ENCODE data around the gene CMTR1. TPM values are rescaled to one million over a fixed set of nuclear protein-coding genes. Genes with fewer than 3 reads are reported as not detected.

The CMTR1 gene
- total RNA-seq, 2 experiments from 2014 or later = 32.3 to 42.8 TPM

- H3K4me2 ChIP-seq (ENCODE audit: low read length) = no peak overlapping the region
- ChIA-PET POLR2A (interaction anchor here (0.6 to 1.1 kb wide), 3 partner anchors 21 to 34 kb away, joined by 3 to 6 read pairs (median 4); no protein-coding TSS in a partner anchor), CTCF (ENCODE audit: unreplicated experiment) (interaction anchor here (0.6 to 1.5 kb wide), 2 partner anchors 41 to 189 kb away, joined by 3 read pairs; no protein-coding TSS in a partner anchor)
- no peaks in the 10 kb centered on the region for H3K36me3 ChIP-seq (ENCODE audit: insufficient read depth, low read length)
- H3K79me2 ChIP-seq (ENCODE audit: insufficient read depth, low read depth, low read length) = no peaks in the 10 kb centered on the region
- no peak overlapping the region for H3K27ac ChIP-seq (ENCODE audit: low read depth, low read length, poor library complexity, severe bottlenecking)
- DNase-seq (ENCODE audit: low spot score) = no peak
- no peaks in the 10 kb centered on the region for H3K9me2 ChIP-seq (ENCODE audit: insufficient read depth, low read length)
- no peaks in the 10 kb centered on the region for H3K9me3 ChIP-seq (ENCODE audit: low read length)
- H3K4me1 ChIP-seq (ENCODE audit: insufficient read depth, low read length, poor library complexity, severe bottlenecking) = no peaks in the 10 kb centered on the region
- TF ChIP-seq, protein P1, sequence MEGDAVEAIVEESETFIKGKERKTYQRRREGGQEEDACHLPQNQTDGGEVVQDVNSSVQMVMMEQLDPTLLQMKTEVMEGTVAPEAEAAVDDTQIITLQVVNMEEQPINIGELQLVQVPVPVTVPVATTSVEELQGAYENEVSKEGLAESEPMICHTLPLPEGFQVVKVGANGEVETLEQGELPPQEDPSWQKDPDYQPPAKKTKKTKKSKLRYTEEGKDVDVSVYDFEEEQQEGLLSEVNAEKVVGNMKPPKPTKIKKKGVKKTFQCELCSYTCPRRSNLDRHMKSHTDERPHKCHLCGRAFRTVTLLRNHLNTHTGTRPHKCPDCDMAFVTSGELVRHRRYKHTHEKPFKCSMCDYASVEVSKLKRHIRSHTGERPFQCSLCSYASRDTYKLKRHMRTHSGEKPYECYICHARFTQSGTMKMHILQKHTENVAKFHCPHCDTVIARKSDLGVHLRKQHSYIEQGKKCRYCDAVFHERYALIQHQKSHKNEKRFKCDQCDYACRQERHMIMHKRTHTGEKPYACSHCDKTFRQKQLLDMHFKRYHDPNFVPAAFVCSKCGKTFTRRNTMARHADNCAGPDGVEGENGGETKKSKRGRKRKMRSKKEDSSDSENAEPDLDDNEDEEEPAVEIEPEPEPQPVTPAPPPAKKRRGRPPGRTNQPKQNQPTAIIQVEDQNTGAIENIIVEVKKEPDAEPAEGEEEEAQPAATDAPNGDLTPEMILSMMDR (conservative IDR thresholded peaks at IDR 0.05; ENCODE audit: low read length) = no peak
- TF ChIP-seq EZH2phosphoT487 (IDR thresholded peaks at IDR 0.05; ENCODE audit: borderline replicate concordance, low read depth, low read length) = no peak
- BruUV-seq (replicated peaks) = no TSS peak
- H4K20me1 ChIP-seq (ENCODE audit: insufficient read depth, low read length) = no peaks in the 10 kb centered on the region
- intact Hi-C loops (cut with micrococcal nuclease; ENCODE audit: unreplicated experiment) = loop anchor here (5.0 kb wide), 1 partner anchor 48 kb away; no protein-coding TSS in a partner anchor
- no peak overlapping the region for H2AFZ ChIP-seq (ENCODE audit: low read length)
- no peak overlapping the region for H3K4me3 ChIP-seq (ENCODE audit: low read depth, low read length, poor library complexity, severe bottlenecking)
These were observed 97.3 kb downstream of the CMTR1 start for GRCh38 chr6:37530297-37530696.

DNA sequence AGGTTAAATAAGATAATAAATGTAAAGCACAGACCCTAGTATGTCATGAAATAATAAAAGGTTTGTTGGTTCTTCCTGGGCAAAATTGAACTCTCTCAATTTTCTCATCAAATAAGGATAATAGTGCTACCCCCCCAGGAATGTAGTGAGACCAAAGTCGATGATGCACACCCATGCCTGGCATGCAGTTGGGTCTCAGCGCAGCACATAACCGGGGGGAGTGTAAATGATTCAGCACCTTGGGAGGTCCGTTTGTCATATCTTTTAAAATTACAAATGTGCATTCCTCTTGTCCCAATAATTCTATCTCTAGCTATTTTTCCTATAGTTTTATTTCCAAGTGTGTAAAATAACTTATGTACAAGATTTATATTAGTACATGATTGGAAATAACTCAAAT lies 98.0 kb downstream of the CMTR1 start:
- Histone ChIP-seq H3K36me3 (ENCODE audit: insufficient read depth, low read length) (no peaks in the 10 kb centered on the region), H3K4me1 (ENCODE audit: insufficient read depth, low read length, poor library complexity, severe bottlenecking) (no peaks in the 10 kb centered on the region), H3K9me3 (ENCODE audit: low read length) (no peaks in the 10 kb centered on the region), H3K4me2 (ENCODE audit: low read length) (no peak overlapping the region), H3K9me2 (ENCODE audit: insufficient read depth, low read length) (no peaks in the 10 kb centered on the region), H3K4me3 (ENCODE audit: low read depth, low read length, poor library complexity, severe bottlenecking) (no peak overlapping the region), H3K27ac (ENCODE audit: low read depth, low read length, poor library complexity, severe bottlenecking) (no peak overlapping the region), H3K79me2 (ENCODE audit: insufficient read depth, low read depth, low read length) (no peaks in the 10 kb centered on the region), H2AFZ (ENCODE audit: low read length) (no peak overlapping the region), H4K20me1 (ENCODE audit: insufficient read depth, low read length) (no peaks in the 10 kb centered on the region)
- BruUV-seq (replicated peaks) = no TSS peak
- intact Hi-C loops (cut with micrococcal nuclease; ENCODE audit: unreplicated experiment) = loop anchor here (5.0 kb wide), 1 partner anchor 49 kb away; no protein-coding TSS in a partner anchor
- no peak for DNase-seq (ENCODE audit: low spot score)
- POLR2A ChIA-PET = interaction anchor here (0.6 to 1.1 kb wide), 2 partner anchors 21 to 33 kb away, joined by 4 to 6 read pairs; no protein-coding TSS in a partner anchor
- TF ChIP-seq, protein P1 (conservative IDR thresholded peaks at IDR 0.05; ENCODE audit: low read length) = no peak
- TF ChIP-seq EZH2phosphoT487 (IDR thresholded peaks at IDR 0.05; ENCODE audit: borderline replicate concordance, low read depth, low read length) = no peak
- CTCF ChIA-PET (ENCODE audit: unreplicated experiment) = no interaction called here

Other genes with a start within 250 kb of the CMTR1 start
- 8.0 and 8.7 TPM in 2 replicates for gene TBC1D22B, start 175.4 kb upstream of the CMTR1 start, total RNA-seq (2014; rRNA removed; shearing (Covaris generic))
- 12.3 and 13.4 TPM in 2 replicates for gene TBC1D22B, start 175.4 kb upstream of the CMTR1 start, total RNA-seq (2022)
- not detected in 2 replicates for gene TMEM217, start 175.1 kb upstream of the CMTR1 start, total RNA-seq (2014; rRNA removed; shearing (Covaris generic))
- gene TMEM217, start 175.1 kb upstream of the CMTR1 start, total RNA-seq (2022) = 0.34 TPM in 1 of 2 replicates, not detected in the other
- 21.2 and 21.8 TPM in 2 replicates for gene RNF8, start 79.2 kb upstream of the CMTR1 start, total RNA-seq (2014; rRNA removed; shearing (Covaris generic))
- gene RNF8, start 79.2 kb upstream of the CMTR1 start, total RNA-seq (2022) = 18.2 and 19.7 TPM in 2 replicates
- 138 and 153 TPM in 2 replicates for gene CCDC167, start 66.7 kb downstream of the CMTR1 start, total RNA-seq (2014; rRNA removed; shearing (Covaris generic))
- 81.4 and 85.5 TPM in 2 replicates for gene CCDC167, start 66.7 kb downstream of the CMTR1 start, total RNA-seq (2022)